ENCODE measurements around the gene EFCC1. TPM values are rescaled to one million over a fixed set of nuclear protein-coding genes. Genes with fewer than 3 reads are reported as not detected.

Gene EFCC1
- polyA plus RNA-seq, 1 donor (not counting 4 experiments of a cell fraction or from before 2014, with no cell fraction given): not detected

- Histone ChIP-seq H3K4me1 (ENCODE audit: control insufficient read depth, extremely low read depth, insufficient read depth, low read length) (no peaks in the 10 kb centered on the region), H3K9me1 (ENCODE audit: control insufficient read depth, extremely low read depth, insufficient read depth, low read length) (no peaks in the 10 kb centered on the region), H2AFZ (ENCODE audit: control insufficient read depth, low read length) (no peak overlapping the region), H3K79me2 (ENCODE audit: control insufficient read depth, insufficient read depth, low read length) (no peaks in the 10 kb centered on the region), H3K27ac (ENCODE audit: control insufficient read depth, insufficient read depth, low read length) (no peak overlapping the region), H3K36me3 (ENCODE audit: control insufficient read depth in 2 of 2, extremely low read depth in 1 of 2, insufficient read depth in 2 of 2, low read length in 2 of 2) (no peaks in the 10 kb centered on the region), H4K20me1 (ENCODE audit: control insufficient read depth, extremely low read depth, insufficient read depth, low read length) (no peaks in the 10 kb centered on the region), H3K4me2 (ENCODE audit: control insufficient read depth, extremely low read depth, insufficient read depth, low read depth, low read length) (no peak overlapping the region), H3K4me3 (ENCODE audit: control insufficient read depth in 2 of 3, extremely low read depth in 1 of 3, insufficient read depth in 2 of 3, low read depth in 1 of 3, low read length in 3 of 3) (no peak overlapping the region), H3K9me3 (ENCODE audit: control insufficient read depth, low read depth, low read length) (no peaks in the 10 kb centered on the region), H3K9ac (ENCODE audit: control insufficient read depth, extremely low read depth, insufficient read depth, low read length) (no peak overlapping the region), H3K27me3 (ENCODE audit: control insufficient read depth, extremely low read depth, insufficient read depth, low read length) (no peaks in the 10 kb centered on the region)
- DNase-seq (ENCODE audit: low read depth, low spot score): no peak
- dilution Hi-C loops (cut with MboI; ENCODE audit: extremely low pct_ligation_motif_present, low sequenced_read_pairs): no loop called here
- TF ChIP-seq EZH2 (IDR thresholded peaks at IDR 0.05; ENCODE audit: low read length) (no peak), CTCF (optimal IDR thresholded peaks at IDR 0.05 in 1 of 3, IDR thresholded peaks at IDR 0.05 in 1 of 3, conservative IDR thresholded peaks at IDR 0.05 in 1 of 3; ENCODE audit: extremely low read depth in 1 of 3, insufficient read depth in 2 of 3, low read length in 3 of 3) (no peak)
- no peak for FAIRE-seq
These were observed 27.0 kb upstream of the EFCC1 start for GRCh38 chr3:128973988-128974564.

GRCh38 chr3:128975276-128975675 lies 25.8 kb upstream of the EFCC1 start:
- Histone ChIP-seq H3K79me2 (ENCODE audit: control insufficient read depth, insufficient read depth, low read length) (no peaks in the 10 kb centered on the region), H3K27ac (ENCODE audit: control insufficient read depth, insufficient read depth, low read length) (no peak overlapping the region), H3K36me3 (ENCODE audit: control insufficient read depth in 2 of 2, extremely low read depth in 1 of 2, insufficient read depth in 2 of 2, low read length in 2 of 2) (no peaks in the 10 kb centered on the region), H3K4me2 (ENCODE audit: control insufficient read depth, extremely low read depth, insufficient read depth, low read depth, low read length) (no peak overlapping the region), H3K9me1 (ENCODE audit: control insufficient read depth, extremely low read depth, insufficient read depth, low read length) (no peaks in the 10 kb centered on the region), H4K20me1 (ENCODE audit: control insufficient read depth, extremely low read depth, insufficient read depth, low read length) (no peaks in the 10 kb centered on the region), H3K27me3 (ENCODE audit: control insufficient read depth, extremely low read depth, insufficient read depth, low read length) (no peaks in the 10 kb centered on the region), H3K4me1 (ENCODE audit: control insufficient read depth, extremely low read depth, insufficient read depth, low read length) (no peaks in the 10 kb centered on the region), H3K4me3 (ENCODE audit: control insufficient read depth in 2 of 3, extremely low read depth in 1 of 3, insufficient read depth in 2 of 3, low read depth in 1 of 3, low read length in 3 of 3) (no peak overlapping the region), H3K9me3 (ENCODE audit: control insufficient read depth, low read depth, low read length) (no peaks in the 10 kb centered on the region), H3K9ac (ENCODE audit: control insufficient read depth, extremely low read depth, insufficient read depth, low read length) (no peak overlapping the region), H2AFZ (ENCODE audit: control insufficient read depth, low read length) (no peak overlapping the region)
- no peak for FAIRE-seq
- no peak for DNase-seq (ENCODE audit: low read depth, low spot score)
- TF ChIP-seq CTCF (optimal IDR thresholded peaks at IDR 0.05 in 1 of 3, IDR thresholded peaks at IDR 0.05 in 1 of 3, conservative IDR thresholded peaks at IDR 0.05 in 1 of 3; ENCODE audit: extremely low read depth in 1 of 3, insufficient read depth in 2 of 3, low read length in 3 of 3) (no peak), EZH2 (IDR thresholded peaks at IDR 0.05; ENCODE audit: low read length) (no peak)
- dilution Hi-C loops (cut with MboI; ENCODE audit: extremely low pct_ligation_motif_present, low sequenced_read_pairs): no loop called here
